Measurements from ENCODE around the gene TSPEAR.

TSPEAR gene

GRCh38 chr21:44502171-44502958 is 209.0 kb downstream of the TSPEAR start:
- no peak for TF ChIP-seq CTCF (IDR thresholded peaks at IDR 0.05; ENCODE audit: low read length, missing control alignments)
- no peak overlapping the region for H3K4me3 ChIP-seq (replicated peaks; ENCODE audit: low read depth, low read length)
- no peak for DNase-seq (ENCODE audit: low read depth)

- no peak for TF ChIP-seq CTCF (IDR thresholded peaks at IDR 0.05; ENCODE audit: low read length, missing control alignments)
- no peak overlapping the region for H3K4me3 ChIP-seq (replicated peaks; ENCODE audit: low read depth, low read length)
- no peak for DNase-seq (ENCODE audit: low read depth)
Observed at GRCh38 chr21:44500111-44500510, 211.3 kb downstream of the TSPEAR start.

GRCh38 chr21:44499631-44500030 is 211.7 kb downstream of the TSPEAR start:
- TF ChIP-seq CTCF (IDR thresholded peaks at IDR 0.05; ENCODE audit: low read length, missing control alignments) = no peak
- no peak for DNase-seq (ENCODE audit: low read depth)
- H3K4me3 ChIP-seq (replicated peaks; ENCODE audit: low read depth, low read length) = no peak overlapping the region

- no peak overlapping the region for H3K4me3 ChIP-seq (replicated peaks; ENCODE audit: low read depth, low read length)
- no peak for DNase-seq (ENCODE audit: low read depth)
- no peak for TF ChIP-seq CTCF (IDR thresholded peaks at IDR 0.05; ENCODE audit: low read length, missing control alignments)
Observed at GRCh38 chr21:44499211-44499560, 212.2 kb downstream of the TSPEAR start.

GRCh38 chr21:44498280-44499210 is 212.8 kb downstream of the TSPEAR start:
- no peak for DNase-seq (ENCODE audit: low read depth)
- no peak overlapping the region for H3K4me3 ChIP-seq (replicated peaks; ENCODE audit: low read depth, low read length)
- no peak for TF ChIP-seq CTCF (IDR thresholded peaks at IDR 0.05; ENCODE audit: low read length, missing control alignments)

- DNase-seq (ENCODE audit: low read depth) = peak; percentile 18
- H3K4me3 ChIP-seq (replicated peaks; ENCODE audit: low read depth, low read length) = no peak overlapping the region
- no peak for TF ChIP-seq CTCF (IDR thresholded peaks at IDR 0.05; ENCODE audit: low read length, missing control alignments)
Observed at GRCh38 chr21:44497703-44498126, 213.7 kb downstream of the TSPEAR start.

Data from fibroblast of pulmonary artery (primary cell).